ENCODE data around the gene DOHH. TPM values are rescaled to one million over a fixed set of nuclear protein-coding genes. Genes with fewer than 3 reads are reported as not detected.
"Not testable (repeated sequence)": the region's sequence is repeated elsewhere in the genome, so short reads cannot be mapped to it uniquely, and the experiment has no call there.

DOHH gene
- total and polyA plus RNA-seq, 4 donors: 1.4 to 12.0 (median 9.2) TPM

GRCh38 chr19:3450796-3451411 is 49.6 kb downstream of the DOHH start:
- no peak overlapping the region for H3K4me3 ChIP-seq (ENCODE audit: low read depth in 1 of 3, low read length in 3 of 3)
- DNase-seq (ENCODE audit: low spot score): no peak
- H3K9ac ChIP-seq (ENCODE audit: low read depth in 1 of 2, low read length in 2 of 2): no peak overlapping the region
- H3K27ac ChIP-seq (ENCODE audit: low read depth in 1 of 2, low read length in 2 of 2): peak overlapping the region; percentile 64 to 69
- peak in 1 of 2 donors; percentile 69 for TF ChIP-seq JUND (IDR thresholded peaks at IDR 0.05)
- no peak for TF ChIP-seq EGR1 (IDR thresholded peaks at IDR 0.05; ENCODE audit: low read depth in 2 of 2)
- TF ChIP-seq YY1 (IDR thresholded peaks at IDR 0.05): no peak
- TF ChIP-seq HNF4A (conservative IDR thresholded peaks at IDR 0.05): no peak
- peak; percentile 12 for TF ChIP-seq NR2F2 (IDR thresholded peaks at IDR 0.05)
- H3K4me1 ChIP-seq (ENCODE audit: control insufficient read depth in 4 of 4, insufficient read depth in 4 of 4, low read length in 3 of 4): peaks cover 0 to 10% (median 1%) of the 10 kb centered on the region in 4 donors
- H3K9me3 ChIP-seq (ENCODE audit: control insufficient read depth in 4 of 4, low read length in 3 of 4): no peaks in the 10 kb centered on the region
- H3K27me3 ChIP-seq (ENCODE audit: control insufficient read depth in 4 of 4, insufficient read depth in 4 of 4, low read length in 3 of 4): no peaks in the 10 kb centered on the region
- 55% methylated on average over 12 of the region's 12 CpGs for WGBS
- peaks cover 25 to 64% (median 46%) of the 10 kb centered on the region in 4 donors for H3K36me3 ChIP-seq (ENCODE audit: control insufficient read depth in 4 of 4, insufficient read depth in 3 of 4, low read depth in 1 of 4, low read length in 3 of 4)

GRCh38 chr19:3448616-3449334 is 51.7 kb downstream of the DOHH start:
- no peak for TF ChIP-seq MAX (IDR thresholded peaks at IDR 0.05)
- TF ChIP-seq ZBTB33 (IDR thresholded peaks at IDR 0.05): no peak
- no peak for TF ChIP-seq HNF4G (IDR thresholded peaks at IDR 0.05)
- TF ChIP-seq HNF4A (conservative IDR thresholded peaks at IDR 0.05): no peak
- TF ChIP-seq REST (IDR thresholded peaks at IDR 0.05): no peak
- no peak for TF ChIP-seq TAF1 (conservative IDR thresholded peaks at IDR 0.05)
- TF ChIP-seq RAD21 (IDR thresholded peaks at IDR 0.05): no peak
- no peak for TF ChIP-seq FOXA2 (IDR thresholded peaks at IDR 0.05)
- TF ChIP-seq SP1 (IDR thresholded peaks at IDR 0.05): no peak
- Histone ChIP-seq H3K4me1 (ENCODE audit: control insufficient read depth in 4 of 4, insufficient read depth in 4 of 4, low read length in 3 of 4) (peaks cover 0 to 17% (median 6%) of the 10 kb centered on the region in 4 donors), H3K36me3 (ENCODE audit: control insufficient read depth in 4 of 4, insufficient read depth in 3 of 4, low read depth in 1 of 4, low read length in 3 of 4) (peaks cover 29 to 60% (median 42%) of the 10 kb centered on the region in 4 donors), H3K27ac (ENCODE audit: low read depth in 1 of 2, low read length in 2 of 2) (no peak overlapping the region), H3K4me3 (ENCODE audit: low read depth in 1 of 3, low read length in 3 of 3) (no peak overlapping the region), H3K9ac (ENCODE audit: low read depth in 1 of 2, low read length in 2 of 2) (no peak overlapping the region), H3K27me3 (ENCODE audit: control insufficient read depth in 4 of 4, insufficient read depth in 4 of 4, low read length in 3 of 4) (no peaks in the 10 kb centered on the region), H3K9me3 (ENCODE audit: control insufficient read depth in 4 of 4, low read length in 3 of 4) (no peaks in the 10 kb centered on the region)
- 95% methylated on average over 28 of the region's 28 CpGs for WGBS
- no peak for DNase-seq (ENCODE audit: low spot score)

- not testable (repeated sequence) for H3K4me3 ChIP-seq (ENCODE audit: low read depth in 1 of 3, low read length in 3 of 3); H3K27me3 ChIP-seq (ENCODE audit: control insufficient read depth in 4 of 4, insufficient read depth in 4 of 4, low read length in 3 of 4); DNase-seq (ENCODE audit: low spot score); H3K9ac ChIP-seq (ENCODE audit: low read depth in 1 of 2, low read length in 2 of 2); H3K27ac ChIP-seq (ENCODE audit: low read depth in 1 of 2, low read length in 2 of 2); H3K9me3 ChIP-seq (ENCODE audit: control insufficient read depth in 4 of 4, low read length in 3 of 4)
- H3K36me3 ChIP-seq (ENCODE audit: control insufficient read depth in 4 of 4, insufficient read depth in 3 of 4, low read depth in 1 of 4, low read length in 3 of 4): peaks cover 24 to 49% (median 32%) of the 10 kb centered on the region in 4 donors
- over 99% methylated on average over 4 of the region's 4 CpGs for WGBS
- peaks cover 0 to 20% (median 6%) of the 10 kb centered on the region in 4 donors for H3K4me1 ChIP-seq (ENCODE audit: control insufficient read depth in 4 of 4, insufficient read depth in 4 of 4, low read length in 3 of 4)
These were observed 53.8 kb downstream of the DOHH start for GRCh38 chr19:3446657-3447056.

Data from liver (tissue), 9 donors.